HEK293 (cell line): ENCODE results near the gene PTPRR.

Source experiments
- CTCF ChIA-PET: fragments of 350-600 bp; formaldehyde crosslinking; extraction: SDS; loops from one replicate; lab custom pipeline; 2021; ENCODE audit warnings: antibody characterized with exemption; lab: Yijun Ruan, JAX
- POLR2A ChIA-PET: fragments of 300-600 bp; formaldehyde crosslinking; extraction: SDS; loops from one replicate; lab custom pipeline; 2020; ENCODE audit warnings: antibody characterized with exemption, inconsistent platforms; lab: Yijun Ruan, JAX
- H3K27ac ChIP-seq: fragments of 200-500 bp; sonication (Bioruptor generic); 2 replicates; pipeline ENCODE4 v1.5.1; 2014; ENCODE audit warnings: low read depth, low read length, control low read depth, inconsistent platforms; ENCODE audit errors: extremely low read depth
- H3K36me3 ChIP-seq, 2 experiments: fragments of 200-500 bp in 1 of 2; sonication (Bioruptor generic) in 1 of 2; 1 replicate in 1 of 2; 2 replicates in 1 of 2; pipeline ENCODE4 v1.5.1; 2014 to 2017; ENCODE audit warnings: inconsistent platforms in 2 of 2, low read length in 2 of 2; ENCODE audit not compliant: control insufficient read depth in 2 of 2, insufficient read depth in 1 of 2
- H3K4me1 ChIP-seq: fragments of 200-500 bp; sonication (Bioruptor generic); 2 replicates; pipeline ENCODE4 v1.5.1; 2014; ENCODE audit warnings: mild to moderate bottlenecking, low read length, inconsistent platforms; ENCODE audit not compliant: control insufficient read depth, insufficient read depth
- H3K4me3 ChIP-seq: 2 replicates; pipeline ENCODE4 v1.5.1; 2011; ENCODE audit warnings: low read depth, mild to moderate bottlenecking, control low read depth, low read length, moderate library complexity
- H3K9me3 ChIP-seq: fragments of 200-500 bp; sonication (Bioruptor generic); 2 replicates; pipeline ENCODE4 v1.5.1; 2014; ENCODE audit warnings: low read depth, low read length, inconsistent platforms; ENCODE audit not compliant: control insufficient read depth, insufficient read depth
- GLI2 ChIP-seq: fragments of 450-650 bp; formaldehyde crosslinking; IDR thresholded peaks from 2 replicates; pipeline ENCODE4; 2017; ENCODE audit warnings: missing biosample characterization, missing genetic modification characterization, low read depth, borderline replicate concordance
- HOXA7 ChIP-seq: sonication (generic); formaldehyde crosslinking; IDR thresholded peaks from 2 replicates; pipeline ENCODE4 v1.8.1; 2022; ENCODE audit warnings: missing genetic modification reagents, borderline replicate concordance
- OVOL3 ChIP-seq: fragments of 450-650 bp; formaldehyde crosslinking; IDR thresholded peaks from 2 replicates; pipeline ENCODE4 v1.5.1; 2016; ENCODE audit warnings: missing biosample characterization, missing genetic modification characterization
- TCF7L2 ChIP-seq: IDR thresholded peaks from 2 replicates; pipeline ENCODE4 v1.6.1; 2011; ENCODE audit warnings: low read depth, mild to moderate bottlenecking, inconsistent platforms, low read length, moderate library complexity, borderline replicate concordance
- ZBTB20 ChIP-seq: fragments of 450-650 bp; formaldehyde crosslinking; IDR thresholded peaks from 2 replicates; pipeline ENCODE4 v1.5.1; 2016; ENCODE audit warnings: missing biosample characterization, missing genetic modification characterization
- ZBTB21 ChIP-seq: fragments of 450-650 bp; formaldehyde crosslinking; IDR thresholded peaks from 2 replicates; pipeline ENCODE4 v1.5.1; 2017; ENCODE audit warnings: missing biosample characterization, missing genetic modification characterization
- ZNF112 ChIP-seq: fragments of 450-650 bp; formaldehyde crosslinking; IDR thresholded peaks from 2 replicates; pipeline ENCODE4 v1.5.0; 2017; ENCODE audit warnings: missing biosample characterization, missing genetic modification characterization
- ZNF140 ChIP-seq: fragments of 450-650 bp; formaldehyde crosslinking; IDR thresholded peaks from 2 replicates; pipeline ENCODE4 v1.5.1; 2016; ENCODE audit warnings: missing biosample characterization, missing genetic modification characterization
- ZNF146 ChIP-seq: fragments of 450-650 bp; formaldehyde crosslinking; IDR thresholded peaks from 2 replicates; pipeline ENCODE4 v1.5.1; 2016; ENCODE audit warnings: missing biosample characterization, missing genetic modification characterization
- ZNF157 ChIP-seq: fragments of 450-650 bp; formaldehyde crosslinking; IDR thresholded peaks from 2 replicates; pipeline ENCODE4 v1.5.1; 2016; ENCODE audit warnings: missing biosample characterization, missing genetic modification characterization
- ZNF211 ChIP-seq: fragments of 450-650 bp; formaldehyde crosslinking; IDR thresholded peaks from 2 replicates; pipeline ENCODE4 v1.5.1; 2016; ENCODE audit warnings: low read depth, missing biosample characterization, missing genetic modification characterization
- ZNF335 ChIP-seq: fragments of 450-650 bp; formaldehyde crosslinking; conservative IDR thresholded peaks from 2 replicates; pipeline ENCODE4 v1.5.1; 2016; ENCODE audit warnings: missing biosample characterization, missing genetic modification characterization
- ZNF48 ChIP-seq: fragments of 450-650 bp; formaldehyde crosslinking; IDR thresholded peaks from 2 replicates; pipeline ENCODE4 v1.5.1; 2016; ENCODE audit warnings: missing biosample characterization, missing genetic modification characterization
- ZNF501 ChIP-seq: fragments of 450-650 bp; formaldehyde crosslinking; IDR thresholded peaks from 2 replicates; pipeline ENCODE4 v1.5.1; 2016; ENCODE audit warnings: missing biosample characterization, missing genetic modification characterization
- ZNF585B ChIP-seq: fragments of 450-650 bp; formaldehyde crosslinking; IDR thresholded peaks from 2 replicates; pipeline ENCODE4 v1.5.1; 2016; ENCODE audit warnings: missing biosample characterization, missing genetic modification characterization
- ZNF610 ChIP-seq: fragments of 450-650 bp; formaldehyde crosslinking; IDR thresholded peaks from 2 replicates; pipeline ENCODE4 v1.5.1; 2016; ENCODE audit warnings: missing biosample characterization, missing genetic modification characterization, borderline replicate concordance
- ZNF76 ChIP-seq: fragments of 450-650 bp; formaldehyde crosslinking; IDR thresholded peaks from 2 replicates; pipeline ENCODE4; 2016; ENCODE audit warnings: low read depth, missing biosample characterization, missing genetic modification characterization, borderline replicate concordance
- ZNF777 ChIP-seq: fragments of 450-650 bp; formaldehyde crosslinking; IDR thresholded peaks from 2 replicates; pipeline ENCODE4 v1.5.1; 2017; ENCODE audit warnings: missing biosample characterization, missing genetic modification characterization, borderline replicate concordance
- TF ChIP-seq, protein P1 (sequence below): IDR thresholded peaks from 2 replicates; pipeline ENCODE4 v1.6.1; 2011; ENCODE audit warnings: mild to moderate bottlenecking, low read depth, low read length, borderline replicate concordance
- TF ChIP-seq, protein P2 (sequence below): fragments of 450-650 bp; formaldehyde crosslinking; IDR thresholded peaks from 2 replicates; pipeline ENCODE4 v1.5.1; 2017; ENCODE audit warnings: missing biosample characterization, missing genetic modification characterization
- TF ChIP-seq, protein P3 (sequence below): fragments of 450-650 bp; formaldehyde crosslinking; IDR thresholded peaks from 2 replicates; pipeline ENCODE4 v1.5.1; 2016; ENCODE audit warnings: missing biosample characterization, missing genetic modification characterization
- TF ChIP-seq, protein P4 (sequence below): fragments of 450-650 bp; formaldehyde crosslinking; IDR thresholded peaks from 2 replicates; pipeline ENCODE4 v1.5.1; 2017; ENCODE audit warnings: missing biosample characterization, missing genetic modification characterization
- TF ChIP-seq, protein P5 (sequence below): fragments of 450-650 bp; formaldehyde crosslinking; IDR thresholded peaks from 2 replicates; pipeline ENCODE4 v1.5.1; 2016; ENCODE audit warnings: missing biosample characterization, missing genetic modification characterization, low read depth
- TF ChIP-seq, protein P6 (sequence below): fragments of 450-650 bp; formaldehyde crosslinking; IDR thresholded peaks from 2 replicates; pipeline ENCODE4 v1.5.1; 2016; ENCODE audit warnings: missing biosample characterization, missing genetic modification characterization

The PTPRR gene

DNA sequence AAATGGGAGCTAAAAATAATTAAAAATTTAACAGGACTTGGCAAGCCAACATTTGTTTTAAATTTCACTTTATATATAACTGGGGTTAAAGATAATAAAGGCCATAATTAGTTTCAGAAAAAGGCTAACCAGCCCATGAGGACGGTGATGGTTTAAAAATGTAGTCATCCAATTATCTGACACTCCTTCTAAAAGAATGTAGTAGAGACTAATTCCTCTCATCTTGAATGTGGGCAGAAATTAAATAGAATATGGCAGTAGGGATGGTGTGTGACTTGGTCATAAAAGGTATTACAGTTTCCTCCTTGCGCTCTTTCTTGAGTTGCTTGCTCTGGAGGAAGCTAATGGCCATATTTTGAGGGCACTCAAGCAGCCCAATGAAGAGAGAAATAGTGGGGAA is 234.2 kb downstream of the PTPRR start (continued):
- TF ChIP-seq, protein P1, sequence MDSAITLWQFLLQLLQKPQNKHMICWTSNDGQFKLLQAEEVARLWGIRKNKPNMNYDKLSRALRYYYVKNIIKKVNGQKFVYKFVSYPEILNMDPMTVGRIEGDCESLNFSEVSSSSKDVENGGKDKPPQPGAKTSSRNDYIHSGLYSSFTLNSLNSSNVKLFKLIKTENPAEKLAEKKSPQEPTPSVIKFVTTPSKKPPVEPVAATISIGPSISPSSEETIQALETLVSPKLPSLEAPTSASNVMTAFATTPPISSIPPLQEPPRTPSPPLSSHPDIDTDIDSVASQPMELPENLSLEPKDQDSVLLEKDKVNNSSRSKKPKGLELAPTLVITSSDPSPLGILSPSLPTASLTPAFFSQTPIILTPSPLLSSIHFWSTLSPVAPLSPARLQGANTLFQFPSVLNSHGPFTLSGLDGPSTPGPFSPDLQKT, result no peak
- TF ChIP-seq, protein P2, sequence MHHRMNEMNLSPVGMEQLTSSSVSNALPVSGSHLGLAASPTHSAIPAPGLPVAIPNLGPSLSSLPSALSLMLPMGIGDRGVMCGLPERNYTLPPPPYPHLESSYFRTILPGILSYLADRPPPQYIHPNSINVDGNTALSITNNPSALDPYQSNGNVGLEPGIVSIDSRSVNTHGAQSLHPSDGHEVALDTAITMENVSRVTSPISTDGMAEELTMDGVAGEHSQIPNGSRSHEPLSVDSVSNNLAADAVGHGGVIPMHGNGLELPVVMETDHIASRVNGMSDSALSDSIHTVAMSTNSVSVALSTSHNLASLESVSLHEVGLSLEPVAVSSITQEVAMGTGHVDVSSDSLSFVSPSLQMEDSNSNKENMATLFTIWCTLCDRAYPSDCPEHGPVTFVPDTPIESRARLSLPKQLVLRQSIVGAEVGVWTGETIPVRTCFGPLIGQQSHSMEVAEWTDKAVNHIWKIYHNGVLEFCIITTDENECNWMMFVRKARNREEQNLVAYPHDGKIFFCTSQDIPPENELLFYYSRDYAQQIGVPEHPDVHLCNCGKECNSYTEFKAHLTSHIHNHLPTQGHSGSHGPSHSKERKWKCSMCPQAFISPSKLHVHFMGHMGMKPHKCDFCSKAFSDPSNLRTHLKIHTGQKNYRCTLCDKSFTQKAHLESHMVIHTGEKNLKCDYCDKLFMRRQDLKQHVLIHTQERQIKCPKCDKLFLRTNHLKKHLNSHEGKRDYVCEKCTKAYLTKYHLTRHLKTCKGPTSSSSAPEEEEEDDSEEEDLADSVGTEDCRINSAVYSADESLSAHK (tag by site-specific recombination), result no peak
- TF ChIP-seq, protein P3, sequence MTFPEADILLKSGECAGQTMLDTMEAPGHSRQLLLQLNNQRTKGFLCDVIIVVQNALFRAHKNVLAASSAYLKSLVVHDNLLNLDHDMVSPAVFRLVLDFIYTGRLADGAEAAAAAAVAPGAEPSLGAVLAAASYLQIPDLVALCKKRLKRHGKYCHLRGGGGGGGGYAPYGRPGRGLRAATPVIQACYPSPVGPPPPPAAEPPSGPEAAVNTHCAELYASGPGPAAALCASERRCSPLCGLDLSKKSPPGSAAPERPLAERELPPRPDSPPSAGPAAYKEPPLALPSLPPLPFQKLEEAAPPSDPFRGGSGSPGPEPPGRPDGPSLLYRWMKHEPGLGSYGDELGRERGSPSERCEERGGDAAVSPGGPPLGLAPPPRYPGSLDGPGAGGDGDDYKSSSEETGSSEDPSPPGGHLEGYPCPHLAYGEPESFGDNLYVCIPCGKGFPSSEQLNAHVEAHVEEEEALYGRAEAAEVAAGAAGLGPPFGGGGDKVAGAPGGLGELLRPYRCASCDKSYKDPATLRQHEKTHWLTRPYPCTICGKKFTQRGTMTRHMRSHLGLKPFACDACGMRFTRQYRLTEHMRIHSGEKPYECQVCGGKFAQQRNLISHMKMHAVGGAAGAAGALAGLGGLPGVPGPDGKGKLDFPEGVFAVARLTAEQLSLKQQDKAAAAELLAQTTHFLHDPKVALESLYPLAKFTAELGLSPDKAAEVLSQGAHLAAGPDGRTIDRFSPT (tag by site-specific recombination), result no peak

DNA sequence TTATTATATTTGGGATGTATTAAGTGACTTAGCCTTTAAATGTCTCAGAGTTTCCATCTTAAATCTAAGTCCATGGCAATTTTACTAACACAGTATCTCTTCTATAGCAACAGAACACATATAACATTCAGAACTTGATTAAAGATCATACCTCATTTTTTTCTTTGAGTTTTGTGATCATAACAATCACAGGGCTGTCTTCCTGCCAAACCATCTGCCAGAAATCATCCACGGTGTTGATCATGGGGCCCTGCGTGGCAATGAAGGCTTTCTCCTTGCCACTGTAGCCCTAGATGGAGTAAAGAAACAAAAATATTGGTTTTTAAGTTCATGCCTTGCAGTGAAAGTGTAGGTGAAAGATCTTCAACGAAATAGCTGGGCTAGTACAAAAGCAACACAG is 236.6 kb downstream of the PTPRR start:
- POLR2A ChIA-PET, result no interaction called here
- H3K36me3 ChIP-seq, result no peaks in the 10 kb centered on the region
- CTCF ChIA-PET, result no interaction called here

DNA sequence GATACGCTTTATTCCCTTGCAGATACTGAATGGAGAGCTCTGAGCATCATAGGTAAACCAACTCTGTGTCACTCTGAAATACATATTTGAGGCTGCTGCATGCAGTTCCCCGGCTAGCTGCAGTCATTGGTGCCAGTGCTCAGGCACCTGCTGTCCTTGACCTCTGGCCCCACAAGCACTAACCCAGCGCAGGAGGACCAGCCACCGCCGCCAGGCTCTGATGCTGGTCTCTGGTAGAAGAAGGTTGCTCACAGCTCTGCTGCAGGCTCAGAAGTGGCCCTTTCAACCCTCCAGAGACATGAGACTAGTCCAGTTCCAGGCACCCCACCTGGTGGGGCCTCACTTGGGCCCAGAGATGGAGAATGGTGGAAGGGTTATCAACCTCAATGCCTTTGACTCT is 248.8 kb downstream of the PTPRR start:
- no peaks in the 10 kb centered on the region for H3K36me3 ChIP-seq
- H3K27ac ChIP-seq, result no peak overlapping the region
- H3K4me3 ChIP-seq, result no peak overlapping the region
- ChIA-PET CTCF (interaction anchor here (0.6 kb wide), 1 partner anchor 20 kb away, joined by 3 read pairs; no protein-coding TSS in a partner anchor), POLR2A (no interaction called here)
- H3K4me1 ChIP-seq, result no peaks in the 10 kb centered on the region
- TF ChIP-seq ZNF157 (tag by site-specific recombination) (no peak), ZNF211 (no peak), ZBTB21 (tag by site-specific recombination) (no peak), ZNF140 (no peak), ZNF76 (no peak), ZNF112 (tag by site-specific recombination) (no peak), ZBTB20 (tag by site-specific recombination) (no peak), ZNF610 (no peak), ZNF585B (tag by site-specific recombination) (no peak), ZNF501 (tag by site-specific recombination) (no peak), ZNF146 (no peak), GLI2 (tag by site-specific recombination) (no peak), ZNF48 (tag by site-specific recombination) (no peak), ZNF777 (tag by site-specific recombination) (no peak), OVOL3 (tag by site-specific recombination) (no peak), TCF7L2 (no peak)
- TF ChIP-seq, protein P4, sequence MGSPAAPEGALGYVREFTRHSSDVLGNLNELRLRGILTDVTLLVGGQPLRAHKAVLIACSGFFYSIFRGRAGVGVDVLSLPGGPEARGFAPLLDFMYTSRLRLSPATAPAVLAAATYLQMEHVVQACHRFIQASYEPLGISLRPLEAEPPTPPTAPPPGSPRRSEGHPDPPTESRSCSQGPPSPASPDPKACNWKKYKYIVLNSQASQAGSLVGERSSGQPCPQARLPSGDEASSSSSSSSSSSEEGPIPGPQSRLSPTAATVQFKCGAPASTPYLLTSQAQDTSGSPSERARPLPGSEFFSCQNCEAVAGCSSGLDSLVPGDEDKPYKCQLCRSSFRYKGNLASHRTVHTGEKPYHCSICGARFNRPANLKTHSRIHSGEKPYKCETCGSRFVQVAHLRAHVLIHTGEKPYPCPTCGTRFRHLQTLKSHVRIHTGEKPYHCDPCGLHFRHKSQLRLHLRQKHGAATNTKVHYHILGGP (tag by site-specific recombination), result no peak
- TF ChIP-seq, protein P5, sequence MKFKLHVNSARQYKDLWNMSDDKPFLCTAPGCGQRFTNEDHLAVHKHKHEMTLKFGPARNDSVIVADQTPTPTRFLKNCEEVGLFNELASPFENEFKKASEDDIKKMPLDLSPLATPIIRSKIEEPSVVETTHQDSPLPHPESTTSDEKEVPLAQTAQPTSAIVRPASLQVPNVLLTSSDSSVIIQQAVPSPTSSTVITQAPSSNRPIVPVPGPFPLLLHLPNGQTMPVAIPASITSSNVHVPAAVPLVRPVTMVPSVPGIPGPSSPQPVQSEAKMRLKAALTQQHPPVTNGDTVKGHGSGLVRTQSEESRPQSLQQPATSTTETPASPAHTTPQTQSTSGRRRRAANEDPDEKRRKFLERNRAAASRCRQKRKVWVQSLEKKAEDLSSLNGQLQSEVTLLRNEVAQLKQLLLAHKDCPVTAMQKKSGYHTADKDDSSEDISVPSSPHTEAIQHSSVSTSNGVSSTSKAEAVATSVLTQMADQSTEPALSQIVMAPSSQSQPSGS (tag by site-specific recombination), result no peak
- TF ChIP-seq, protein P6, sequence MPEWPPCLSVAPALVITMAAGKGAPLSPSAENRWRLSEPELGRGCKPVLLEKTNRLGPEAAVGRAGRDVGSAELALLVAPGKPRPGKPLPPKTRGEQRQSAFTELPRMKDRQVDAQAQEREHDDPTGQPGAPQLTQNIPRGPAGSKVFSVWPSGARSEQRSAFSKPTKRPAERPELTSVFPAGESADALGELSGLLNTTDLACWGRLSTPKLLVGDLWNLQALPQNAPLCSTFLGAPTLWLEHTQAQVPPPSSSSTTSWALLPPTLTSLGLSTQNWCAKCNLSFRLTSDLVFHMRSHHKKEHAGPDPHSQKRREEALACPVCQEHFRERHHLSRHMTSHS (tag by site-specific recombination), result no peak
- TF ChIP-seq, all 188 proteins: peak for 0
- no peaks in the 10 kb centered on the region for H3K9me3 ChIP-seq

More for the DNA sequence above, 236.6 kb downstream of the PTPRR start:
- no peak overlapping the region for H3K27ac ChIP-seq
- H3K4me3 ChIP-seq, result no peak overlapping the region
- no peaks in the 10 kb centered on the region for H3K4me1 ChIP-seq
- TF ChIP-seq HOXA7 (CRISPR knock-in tag), result no peak
- TF ChIP-seq ZNF335 (tag by site-specific recombination), result no peak
- no peaks in the 10 kb centered on the region for H3K9me3 ChIP-seq
